GM13977 (cell line): ENCODE measurements around the gene KRTAP12-3.
"Not testable (repeated sequence)": the region's sequence is repeated elsewhere in the genome, so short reads cannot be mapped to it uniquely, and the experiment has no call there.

Experiments used
- DNase-seq: peaks from one replicate; pipeline ENCODE4 v3.0.0; 2012; ENCODE audit warnings: low spot score
- in situ Hi-C: fragments of 300-500 bp; cut with MboI; formaldehyde crosslinking; loops from one replicate; pipeline ENCODE4 v1.12.0; 2022; ENCODE audit warnings: low sequenced_read_pairs, low pct_unique_long_range_greater_than_20kb, mixed read lengths, inconsistent platforms; ENCODE audit not compliant: unreplicated experiment
- TF ChIP-seq, protein P1 (sequence below): IDR thresholded peaks from 2 replicates; pipeline ENCODE4 v1.5.1; 2012; ENCODE audit warnings: mild to moderate bottlenecking, control low read depth; ENCODE audit not compliant: insufficient read depth; ENCODE audit errors: extremely low read depth, missing control alignments

KRTAP12-3 gene

DNA sequence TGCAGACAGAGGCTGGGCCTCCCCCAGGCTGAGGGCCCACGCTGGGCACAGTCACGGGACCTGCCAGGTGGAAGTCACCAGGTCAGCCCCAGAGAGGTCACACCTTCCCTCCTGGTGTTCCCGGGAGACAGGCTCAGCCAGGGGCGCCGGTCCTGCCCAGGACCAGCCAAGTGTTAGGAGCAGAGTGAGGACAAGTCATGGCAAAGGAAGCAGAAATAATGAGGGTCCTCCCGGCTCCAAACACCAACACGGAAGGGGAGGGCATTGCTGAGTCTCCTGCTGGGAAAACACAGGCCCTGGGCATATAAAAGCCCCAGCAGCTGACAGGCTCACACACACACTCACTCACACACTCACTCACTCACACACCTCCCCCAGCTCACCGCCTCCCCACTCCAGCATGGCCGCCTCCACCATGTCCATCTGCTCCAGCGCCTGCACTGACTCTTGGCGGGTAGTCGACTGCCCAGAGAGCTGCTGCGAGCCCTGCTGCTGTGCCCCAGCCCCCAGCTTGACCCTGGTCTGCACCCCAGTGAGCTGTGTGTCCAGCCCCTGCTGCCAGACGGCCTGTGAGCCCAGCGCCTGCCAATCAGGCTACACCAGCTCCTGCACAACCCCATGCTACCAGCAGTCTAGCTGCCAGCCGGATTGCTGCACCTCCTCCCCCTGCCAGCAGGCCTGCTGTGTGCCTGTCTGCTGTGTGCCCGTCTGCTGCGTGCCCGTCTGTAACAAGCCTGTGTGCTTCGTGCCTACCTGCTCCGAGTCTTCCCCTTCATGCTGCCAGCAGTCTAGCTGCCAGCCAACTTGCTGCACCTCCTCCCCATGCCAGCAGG is 20.5 kb upstream of the KRTAP12-3 start, which contains the start of gene KRTAP10-10:
Gene KRTAP10-10 (plus strand): TSS at position 339 of the 833 bp plus-strand sequence. CDS start 62 bp downstream, at position 401.
- TF ChIP-seq, protein P1, sequence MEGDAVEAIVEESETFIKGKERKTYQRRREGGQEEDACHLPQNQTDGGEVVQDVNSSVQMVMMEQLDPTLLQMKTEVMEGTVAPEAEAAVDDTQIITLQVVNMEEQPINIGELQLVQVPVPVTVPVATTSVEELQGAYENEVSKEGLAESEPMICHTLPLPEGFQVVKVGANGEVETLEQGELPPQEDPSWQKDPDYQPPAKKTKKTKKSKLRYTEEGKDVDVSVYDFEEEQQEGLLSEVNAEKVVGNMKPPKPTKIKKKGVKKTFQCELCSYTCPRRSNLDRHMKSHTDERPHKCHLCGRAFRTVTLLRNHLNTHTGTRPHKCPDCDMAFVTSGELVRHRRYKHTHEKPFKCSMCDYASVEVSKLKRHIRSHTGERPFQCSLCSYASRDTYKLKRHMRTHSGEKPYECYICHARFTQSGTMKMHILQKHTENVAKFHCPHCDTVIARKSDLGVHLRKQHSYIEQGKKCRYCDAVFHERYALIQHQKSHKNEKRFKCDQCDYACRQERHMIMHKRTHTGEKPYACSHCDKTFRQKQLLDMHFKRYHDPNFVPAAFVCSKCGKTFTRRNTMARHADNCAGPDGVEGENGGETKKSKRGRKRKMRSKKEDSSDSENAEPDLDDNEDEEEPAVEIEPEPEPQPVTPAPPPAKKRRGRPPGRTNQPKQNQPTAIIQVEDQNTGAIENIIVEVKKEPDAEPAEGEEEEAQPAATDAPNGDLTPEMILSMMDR, result no peak
- in situ Hi-C loops, result no loop called here
- DNase-seq, result no peak

GRCh38 chr21:44637851-44638348 is 19.8 kb upstream of the KRTAP12-3 start:
- DNase-seq, in situ Hi-C loops: not testable (repeated sequence)

DNA sequence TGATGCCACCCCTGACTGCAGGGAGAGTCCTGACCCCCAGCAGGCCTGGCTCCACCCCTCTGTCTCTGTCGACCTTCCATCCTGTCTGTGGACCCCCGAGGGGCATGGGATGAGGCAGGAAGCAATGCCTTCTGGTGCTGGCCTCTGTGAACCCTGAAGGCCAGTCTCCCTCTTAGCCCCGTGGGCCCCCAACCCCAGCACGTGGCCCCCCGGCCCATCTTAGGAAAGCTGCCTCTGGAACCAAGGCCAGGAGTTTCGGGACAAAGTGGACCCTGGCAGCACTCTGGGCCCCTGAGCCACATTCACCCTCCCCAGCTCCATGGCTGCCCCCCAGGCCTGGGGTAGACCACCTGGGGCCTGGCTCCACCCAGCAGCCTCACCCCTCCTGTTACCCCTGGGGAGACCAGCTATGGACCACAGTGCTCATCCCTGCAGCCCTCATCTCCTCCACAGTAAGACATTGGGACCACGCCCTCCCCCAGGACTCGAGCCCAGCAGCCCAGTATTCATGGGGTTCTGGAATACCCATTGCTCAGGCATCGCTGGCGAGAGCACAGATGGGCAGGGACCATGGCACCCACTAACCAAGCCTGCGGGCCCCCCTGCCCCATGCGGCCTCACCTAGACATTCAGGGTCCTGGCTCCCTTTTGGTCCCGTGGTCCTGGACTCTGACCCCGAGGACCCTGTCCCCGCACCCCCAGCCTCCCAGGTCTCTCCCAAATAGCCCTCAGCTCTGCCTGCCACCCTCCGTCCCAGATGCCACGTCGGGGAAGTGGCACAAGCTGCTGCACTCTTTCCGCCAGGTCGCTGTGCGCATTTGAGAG is 19.0 kb upstream of the KRTAP12-3 start:
- DNase-seq, in situ Hi-C loops: not testable (repeated sequence)

DNA sequence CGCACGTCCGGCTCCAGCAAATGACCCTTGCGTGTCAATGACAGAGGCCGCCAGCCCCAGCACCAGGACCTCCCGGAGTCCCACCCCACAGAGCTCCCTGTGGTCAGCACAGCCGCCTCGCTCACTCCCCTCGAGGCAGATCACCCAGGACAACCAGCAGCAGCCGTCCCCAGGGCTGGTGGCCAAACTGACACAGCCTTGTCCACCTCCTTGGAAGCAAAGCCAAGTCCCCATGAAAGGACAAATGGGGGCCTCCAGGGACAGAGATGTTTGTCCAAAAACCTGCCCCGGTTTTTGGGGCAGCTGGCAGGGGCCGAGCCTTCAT is 18.4 kb upstream of the KRTAP12-3 start:
- in situ Hi-C loops, result no loop called here
- no peak for DNase-seq
- TF ChIP-seq, protein P1, result no peak

DNA sequence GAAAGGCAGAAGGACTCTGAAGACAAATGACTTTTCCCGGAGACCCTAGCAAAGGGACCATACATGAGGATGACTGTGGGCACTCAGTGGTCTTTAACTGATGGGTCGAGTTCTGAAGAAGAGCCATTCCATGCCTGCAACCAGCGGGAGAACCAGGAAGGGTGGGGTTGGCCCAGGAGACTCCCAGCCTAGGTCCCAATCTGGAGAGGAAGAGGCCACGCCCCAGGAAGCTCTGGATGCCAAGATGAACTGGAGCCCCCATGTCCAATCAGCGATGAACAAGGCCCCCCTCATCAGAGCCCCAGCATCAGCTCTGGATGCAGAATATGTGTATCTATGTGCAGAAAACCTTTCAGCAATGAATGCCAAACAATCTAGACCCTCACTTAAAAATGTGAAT is 17.0 kb upstream of the KRTAP12-3 start:
- in situ Hi-C loops, result no loop called here
- TF ChIP-seq, protein P1, result no peak
- DNase-seq, result no peak

- in situ Hi-C loops, result no loop called here
- no peak for DNase-seq
- TF ChIP-seq, protein P1, result no peak
Observed at GRCh38 chr21:44643741-44644310, 13.9 kb upstream of the KRTAP12-3 start.

GRCh38 chr21:44644878-44645277 is 12.9 kb upstream of the KRTAP12-3 start:
- in situ Hi-C loops, result no loop called here
- TF ChIP-seq, protein P1, result no peak
- no peak for DNase-seq

DNA sequence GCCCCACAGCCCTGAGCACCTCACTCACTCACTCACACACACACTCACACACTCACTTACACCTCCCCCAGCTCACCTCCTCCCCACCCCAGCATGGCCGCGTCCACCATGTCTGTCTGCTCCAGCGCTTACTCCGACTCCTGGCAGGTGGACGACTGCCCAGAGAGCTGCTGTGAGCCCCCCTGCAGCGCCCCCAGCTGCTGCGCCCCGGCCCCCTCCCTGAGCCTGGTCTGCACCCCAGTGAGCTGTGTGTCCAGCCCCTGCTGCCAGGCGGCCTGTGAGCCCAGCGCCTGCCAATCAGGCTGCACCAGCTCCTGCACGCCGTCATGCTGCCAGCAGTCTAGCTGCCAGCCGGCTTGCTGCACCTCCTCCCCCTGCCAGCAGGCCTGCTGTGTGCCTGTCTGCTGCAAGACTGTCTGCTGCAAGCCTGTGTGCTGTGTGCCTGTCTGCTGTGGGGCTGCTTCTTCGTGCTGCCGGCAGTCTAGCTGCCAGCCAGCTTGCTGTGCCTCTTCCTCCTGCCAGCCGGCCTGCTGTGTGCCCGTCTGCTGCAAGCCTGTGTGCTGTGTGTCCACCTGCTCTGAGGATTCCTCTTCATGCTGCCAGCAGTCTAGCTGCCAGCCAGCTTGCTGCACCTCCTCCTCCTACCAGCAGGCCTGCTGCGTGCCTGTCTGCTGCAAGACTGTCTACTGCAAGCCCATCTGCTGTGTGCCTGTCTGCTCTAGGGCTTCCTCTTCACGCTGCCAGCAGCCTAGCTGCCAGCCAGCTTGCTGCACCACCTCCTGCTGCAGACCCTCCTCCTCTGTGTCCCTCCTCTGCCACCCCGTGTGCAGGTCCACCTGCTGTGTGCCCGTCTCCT is 11.1 kb upstream of the KRTAP12-3 start, which contains the start of gene KRTAP10-11:
Gene KRTAP10-11 (plus strand): TSS at position 49 of the 856 bp plus-strand sequence. CDS start 45 bp downstream, at position 94.
- DNase-seq, in situ Hi-C loops: not testable (repeated sequence)
